ENCODE results near the gene SNX5.

Gene SNX5

GRCh38 chr20:17968366-17969277 lies at the start of gene SNX5, which contains the start of gene MGME1:
SNX5 (minus strand) TSS chr20:17968794; CDS start chr20:17968425, 369 bp downstream.
MGME1 (plus strand) TSS chr20:17969018; CDS start chr20:17969860, 842 bp downstream.
- DNase-seq (ENCODE audit: low read depth), result peak; percentile 99

DNA sequence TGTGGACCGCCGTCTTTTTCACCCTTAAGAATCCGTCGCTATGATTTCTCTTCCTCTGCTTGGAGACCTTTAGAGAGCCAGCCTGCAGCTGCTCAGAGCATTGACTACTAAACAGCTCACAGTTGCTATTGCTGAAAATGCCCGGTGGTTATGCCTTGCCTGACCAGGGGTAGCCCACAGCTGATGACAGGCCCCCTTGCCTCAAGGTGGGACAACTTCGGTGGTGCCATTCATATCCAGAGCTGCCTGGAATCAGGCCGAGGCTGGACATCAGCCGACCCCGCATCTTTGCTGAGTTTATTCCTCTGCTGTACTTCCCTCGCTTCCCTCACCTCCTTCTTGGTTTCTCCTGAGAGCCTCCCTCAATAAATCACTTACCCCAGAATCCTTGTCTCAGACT lies 49.5 kb upstream of the SNX5 start:
- no peak for DNase-seq (ENCODE audit: low read depth)

DNA sequence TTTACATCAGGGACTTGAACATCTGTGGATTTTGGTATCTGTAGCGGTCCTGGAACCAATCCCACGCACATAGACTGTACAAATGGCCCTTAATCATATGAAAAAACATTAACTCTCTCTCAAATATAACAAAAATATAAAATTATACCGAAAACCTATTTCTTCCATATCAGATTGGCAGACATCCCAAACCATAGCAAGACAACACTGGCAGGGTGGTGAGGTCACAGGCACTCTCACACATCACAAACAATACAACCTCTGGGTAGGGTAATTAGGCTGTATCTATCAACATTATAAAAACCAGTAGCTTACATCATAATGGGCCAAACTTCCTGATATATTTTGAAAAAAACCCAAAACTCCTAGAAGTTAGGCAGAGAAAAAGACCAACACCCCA lies 48.2 kb upstream of the SNX5 start:
- no peak for DNase-seq (ENCODE audit: low read depth)

DNA sequence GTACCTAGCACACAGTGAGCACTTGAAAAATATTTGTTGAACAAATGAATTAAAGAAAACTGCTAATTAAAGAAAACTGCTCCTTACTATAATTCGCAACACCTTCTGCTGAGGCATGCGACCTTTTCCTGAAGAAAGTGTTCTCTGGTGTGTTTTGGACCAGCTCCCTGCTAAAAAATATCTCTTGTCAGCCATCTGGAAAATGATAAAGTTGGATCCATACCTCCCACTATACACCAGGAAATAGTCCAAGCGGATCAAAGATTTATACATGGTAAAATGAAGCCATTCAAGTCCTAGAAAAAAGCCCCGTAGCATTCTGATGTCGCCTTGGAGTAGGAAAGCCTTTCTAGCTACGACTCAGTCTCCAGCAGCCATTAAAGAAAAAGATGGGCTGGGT lies 45.8 kb upstream of the SNX5 start:
- DNase-seq (ENCODE audit: low read depth), result no peak

DNA sequence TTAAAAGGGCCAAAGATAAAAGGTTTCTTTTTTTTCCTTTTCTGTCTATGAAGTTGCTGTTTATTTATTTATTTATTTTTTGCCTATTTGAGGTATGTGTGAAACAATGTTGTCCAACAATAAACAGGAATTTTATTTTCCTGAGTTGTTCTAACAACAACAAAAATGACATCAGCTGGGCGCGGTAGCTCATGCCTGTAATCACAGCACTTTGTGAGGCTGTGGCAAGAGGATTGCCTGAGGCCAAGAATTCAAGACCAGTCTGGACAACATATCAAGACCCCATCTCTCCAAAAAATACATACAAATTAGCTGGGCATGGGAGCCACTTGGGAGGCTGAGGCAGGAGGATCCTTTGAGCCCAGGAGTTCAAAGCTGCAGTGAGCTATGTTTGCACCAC lies 44.3 kb upstream of the SNX5 start:
- no peak for DNase-seq (ENCODE audit: low read depth)

GRCh38 chr20:18011951-18012645 lies 43.5 kb upstream of the SNX5 start:
- no peak for DNase-seq (ENCODE audit: low read depth)

DNA sequence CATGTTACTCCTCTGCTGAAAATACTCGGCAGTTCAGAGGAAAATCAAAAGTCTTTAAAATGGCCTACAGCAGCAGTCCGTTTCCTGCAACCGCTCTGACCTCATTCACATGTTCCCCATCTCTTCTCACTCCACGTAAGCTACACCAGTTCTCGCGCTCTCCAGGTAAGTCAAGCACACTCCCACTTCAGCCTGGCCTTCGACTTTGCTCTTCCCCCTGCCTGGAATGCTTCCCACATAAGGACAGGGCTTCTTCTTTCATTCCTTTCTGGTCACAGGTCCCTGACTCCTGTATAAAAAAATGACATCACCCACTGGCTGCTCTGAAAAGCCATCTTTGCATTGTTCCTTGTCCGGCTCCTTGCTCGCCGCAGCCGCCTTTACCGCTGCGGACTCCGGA lies 42.9 kb upstream of the SNX5 start:
- no peak for DNase-seq (ENCODE audit: low read depth)

- DNase-seq (ENCODE audit: low read depth), result no peak
Observed at GRCh38 chr20:18009116-18009515, 40.5 kb upstream of the SNX5 start.

- no peak for DNase-seq (ENCODE audit: low read depth)
Observed at GRCh38 chr20:18007534-18008292, 39.1 kb upstream of the SNX5 start.

DNA sequence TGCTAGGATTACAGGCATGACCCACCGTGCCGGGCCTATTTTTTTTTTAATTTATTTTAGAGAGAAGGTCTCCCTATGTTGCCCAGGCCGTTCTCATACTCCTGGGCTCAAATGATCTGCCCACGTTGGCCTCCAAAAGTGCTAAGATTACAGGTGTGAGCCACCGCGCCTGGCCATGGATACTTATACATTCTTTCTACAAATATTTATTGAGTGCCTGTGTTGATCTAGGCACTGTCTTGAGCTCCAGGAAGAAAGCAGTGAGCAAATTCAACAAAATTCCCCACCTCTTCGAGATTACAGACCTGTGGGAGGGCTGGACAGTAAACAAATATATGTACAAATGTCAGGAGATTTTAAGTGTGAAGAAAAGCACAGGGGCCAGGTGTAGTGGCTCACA lies 38.1 kb upstream of the SNX5 start:
- DNase-seq (ENCODE audit: low read depth), result no peak

DNA sequence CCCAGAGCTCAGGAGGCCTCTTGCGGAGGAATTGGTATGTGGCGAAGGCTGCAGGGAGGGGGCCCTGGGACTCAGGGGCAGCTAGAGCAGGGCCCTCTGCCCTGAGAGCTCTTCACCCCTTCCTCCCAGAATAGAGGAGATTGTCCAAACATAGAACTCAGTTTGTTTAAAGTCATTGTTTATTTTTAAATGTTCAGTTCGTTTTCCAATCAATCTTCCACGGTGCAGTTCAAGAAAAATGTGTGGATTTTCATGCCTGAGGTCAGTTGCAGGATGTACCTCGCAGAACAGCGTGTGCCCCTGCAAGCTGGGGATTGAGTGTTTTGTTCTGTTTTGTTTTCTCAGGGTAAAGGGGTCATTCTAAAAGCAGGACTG lies 37.4 kb upstream of the SNX5 start:
- no peak for DNase-seq (ENCODE audit: low read depth)

GRCh38 chr20:18005170-18005989 lies 36.8 kb upstream of the SNX5 start:
- no peak for DNase-seq (ENCODE audit: low read depth)

- no peak for DNase-seq (ENCODE audit: low read depth)
Observed at GRCh38 chr20:18004384-18005031, 35.9 kb upstream of the SNX5 start.

GRCh38 chr20:18003897-18004296 lies 35.3 kb upstream of the SNX5 start:
- DNase-seq (ENCODE audit: low read depth), result no peak

- DNase-seq (ENCODE audit: low read depth), result no peak
Observed at GRCh38 chr20:18001131-18001921, 32.7 kb upstream of the SNX5 start.

GRCh38 chr20:17999566-17999965 lies 31.0 kb upstream of the SNX5 start:
- no peak for DNase-seq (ENCODE audit: low read depth)

GRCh38 chr20:17998446-17998845 lies 29.9 kb upstream of the SNX5 start:
- DNase-seq (ENCODE audit: low read depth), result no peak

GRCh38 chr20:17995967-17996819 lies 27.6 kb upstream of the SNX5 start:
- DNase-seq (ENCODE audit: low read depth), result no peak

DNA sequence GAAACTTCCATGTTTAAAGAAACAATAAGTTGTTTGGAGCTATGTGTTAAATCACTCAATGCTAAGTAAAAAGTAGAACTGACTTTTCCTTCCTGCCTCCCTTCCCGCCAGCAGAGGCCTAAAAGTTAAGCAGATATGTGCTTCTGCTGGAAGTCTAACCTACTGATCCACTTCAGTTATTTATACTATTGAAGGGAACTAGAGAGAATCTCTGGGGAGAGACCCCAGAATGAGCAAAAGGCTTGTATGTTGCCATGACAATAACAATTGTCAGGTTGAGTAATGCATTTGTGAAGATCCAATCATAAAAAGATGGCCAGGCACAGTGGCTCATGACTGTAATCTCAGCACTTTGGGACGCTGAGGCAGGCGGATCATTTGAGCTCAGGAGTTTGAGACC lies 25.0 kb upstream of the SNX5 start:
- no peak for DNase-seq (ENCODE audit: low read depth)

Measured in stimulated activated CD8-positive, alpha-beta memory T cell treated with anti-CD3 and anti-CD28 coated beads, Interleukin-4, amount 100 ng/mL, for 24 hours (primary cell).